NK-92 treated with Interleukin-12 subunit alpha and Interleukin-12 subunit beta, amount 100 ng/mL, for 24 hours (cell line): ENCODE data around the gene MTSS2.
"Not testable (repeated sequence)": the region's sequence is repeated elsewhere in the genome, so short reads cannot be mapped to it uniquely, and the experiment has no call there.

Experiments
- DNase-seq: peaks from one replicate; lab custom pipeline; 2025; lab: John Stamatoyannopoulos, UW

MTSS2 gene

GRCh38 chr16:70685061-70685937 is 554 bp downstream of the MTSS2 start:
- DNase-seq = no peak

- DNase-seq = no peak
These were observed 1.4 kb downstream of the MTSS2 start for GRCh38 chr16:70684146-70685060.

GRCh38 chr16:70683146-70683944 is 2.5 kb downstream of the MTSS2 start:
- no peak for DNase-seq

- no peak for DNase-seq
These were observed 3.4 kb downstream of the MTSS2 start for GRCh38 chr16:70682239-70683145.

GRCh38 chr16:70681382-70682238 is 4.2 kb downstream of the MTSS2 start:
- no peak for DNase-seq

- DNase-seq = no peak
These were observed 5.1 kb downstream of the MTSS2 start for GRCh38 chr16:70680495-70681381.

GRCh38 chr16:70679671-70680494 is 6.0 kb downstream of the MTSS2 start:
- no peak for DNase-seq

GRCh38 chr16:70678898-70679670 is 6.8 kb downstream of the MTSS2 start:
- no peak for DNase-seq

GRCh38 chr16:70678121-70678897 is 7.5 kb downstream of the MTSS2 start:
- DNase-seq = no peak

GRCh38 chr16:70677499-70678120 is 8.2 kb downstream of the MTSS2 start:
- DNase-seq = no peak

- no peak for DNase-seq
These were observed 9.0 kb downstream of the MTSS2 start for GRCh38 chr16:70676675-70677498.

GRCh38 chr16:70675851-70676513 is 9.9 kb downstream of the MTSS2 start:
- DNase-seq = no peak

GRCh38 chr16:70674221-70675014 is 11.4 kb downstream of the MTSS2 start:
- DNase-seq = no peak

- DNase-seq = not testable (repeated sequence)
These were observed 14.9 kb downstream of the MTSS2 start for GRCh38 chr16:70670938-70671337.
